Measurements from ENCODE around the gene UPP2. TPM values are rescaled to one million over a fixed set of nuclear protein-coding genes. Genes with fewer than 3 reads are reported as not detected.
A peak's percentile ranks its signal among the peaks of the same experiment; 100 is the strongest.

Gene UPP2
- total and polyA plus RNA-seq, 2 of the 13 experiments (the other 11 are each of a cell fraction or from before 2014, with no cell fraction given) = 0.07 to 0.28 TPM

DNA sequence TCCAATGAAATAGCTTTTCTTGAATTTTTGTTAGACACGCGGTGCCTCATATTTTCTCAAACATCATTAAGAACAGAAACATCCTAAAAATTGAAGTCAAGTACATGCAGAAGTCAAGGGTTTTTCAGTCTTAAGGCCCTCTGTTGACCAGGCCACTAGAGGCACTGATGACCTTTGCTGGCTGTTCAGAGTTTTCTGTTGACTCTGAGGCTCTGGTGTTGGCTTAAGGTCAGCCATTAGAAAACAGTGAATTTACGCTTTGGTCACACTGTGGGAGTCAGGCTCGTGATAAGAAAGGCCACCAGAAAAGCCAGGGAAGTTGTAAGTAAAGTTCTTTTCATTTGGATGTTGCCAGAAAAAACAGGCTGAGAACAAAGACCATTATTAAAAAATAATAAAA, 5.8 kb upstream of the UPP2 start:
- Histone ChIP-seq H3K9me3 (ENCODE audit: low read length) (no peaks in the 10 kb centered on the region), H3K9ac (ENCODE audit: insufficient read depth, low read depth, low read length) (no peak overlapping the region), H3K4me1 (ENCODE audit: insufficient read depth, low read length) (peaks cover 57% of the 10 kb centered on the region), H4K20me1 (ENCODE audit: insufficient read depth, low read length) (no peaks in the 10 kb centered on the region), H2AFZ (ENCODE audit: low read length) (no peak overlapping the region), H3K79me2 (ENCODE audit: insufficient read depth, low read length) (no peaks in the 10 kb centered on the region), H3K4me3 (replicated peaks in 1 of 3; ENCODE audit: insufficient read depth in 1 of 3, low read depth in 2 of 3, low read length in 3 of 3) (no peak overlapping the region), H3K27ac (ENCODE audit: extremely low read length, insufficient read depth, low read length) (peak overlapping the region; percentile 41), H3K36me3 (replicated peaks in 1 of 2; ENCODE audit: control insufficient read depth in 1 of 2, insufficient read depth in 2 of 2, low read length in 2 of 2) (no peaks in the 10 kb centered on the region), H3K4me2 (ENCODE audit: low read depth, low read length) (no peak overlapping the region), H3K27me3 (ENCODE audit: control insufficient read depth in 1 of 2, insufficient read depth in 2 of 2, low read length in 2 of 2) (no peaks in the 10 kb centered on the region)
- 49% methylated on average over 4 of the region's 4 CpGs for WGBS (ENCODE audit: low lambda C conversion rate)
- peak; percentile 83 for DNase-seq (ENCODE audit: low spot score)
- intact Hi-C loops (cut with micrococcal nuclease; ENCODE audit: unreplicated experiment) (loop anchor here (2.0 to 5.0 kb wide), 2 partner anchors 35 to 81 kb away; no protein-coding TSS in a partner anchor), in situ Hi-C loops (cut with HindIII; ENCODE audit: extremely low pct_ligation_motif_present, low pct_unique_long_range_greater_than_20kb) (no loop called here)
- ChIA-PET POLR2A (interaction anchor here (0.9 kb wide), 1 partner anchor 34 kb away, joined by 3 read pairs; no protein-coding TSS in a partner anchor), CTCF (ENCODE audit: low intra/inter-chr PET ratio, low total read pairs) (interaction anchor here (1.2 to 1.6 kb wide), 2 partner anchors 77 to 84 kb away, joined by 3 read pairs; no protein-coding TSS in a partner anchor)
- no TSS peak for BruUV-seq (replicated peaks)
- peak; percentile 69 for FAIRE-seq
- ATAC-seq = peak; percentile 92
- TF ChIP-seq FOXO1 (CRISPR knock-in tag; IDR thresholded peaks at IDR 0.05) = peak; percentile 75
- TF ChIP-seq ZNF816 (CRISPR knock-in tag; IDR thresholded peaks at IDR 0.05; ENCODE audit: borderline replicate concordance) = peak; percentile 65; the same call in 1 of the 2 replicates
- 0 out of 4 replicates have a peak, but pooled peaks of 1 of the 2 experiments have one; percentile 25 for TF ChIP-seq KLF16 (CRISPR knock-in tag; IDR thresholded peaks at IDR 0.05)
- TF ChIP-seq ZNF138 (CRISPR knock-in tag; IDR thresholded peaks at IDR 0.05; ENCODE audit: low read depth) = no peak
- no peak for TF ChIP-seq HOXA7 (CRISPR knock-in tag; IDR thresholded peaks at IDR 0.05)
- no peak for TF ChIP-seq SOX6 (IDR thresholded peaks at IDR 0.05)
- peak; percentile 77 for TF ChIP-seq SOX6 (CRISPR knock-in tag; IDR thresholded peaks at IDR 0.05)
- TF ChIP-seq, protein P1, sequence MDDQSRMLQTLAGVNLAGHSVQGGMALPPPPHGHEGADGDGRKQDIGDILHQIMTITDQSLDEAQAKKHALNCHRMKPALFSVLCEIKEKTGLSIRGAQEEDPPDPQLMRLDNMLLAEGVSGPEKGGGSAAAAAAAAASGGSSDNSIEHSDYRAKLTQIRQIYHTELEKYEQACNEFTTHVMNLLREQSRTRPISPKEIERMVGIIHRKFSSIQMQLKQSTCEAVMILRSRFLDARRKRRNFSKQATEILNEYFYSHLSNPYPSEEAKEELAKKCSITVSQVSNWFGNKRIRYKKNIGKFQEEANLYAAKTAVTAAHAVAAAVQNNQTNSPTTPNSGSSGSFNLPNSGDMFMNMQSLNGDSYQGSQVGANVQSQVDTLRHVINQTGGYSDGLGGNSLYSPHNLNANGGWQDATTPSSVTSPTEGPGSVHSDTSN (CRISPR knock-in tag; IDR thresholded peaks at IDR 0.05; ENCODE audit: borderline replicate concordance) = no peak
- peak; percentile 64; the same call in 1 of the 2 replicates for TF ChIP-seq ELF3 (CRISPR knock-in tag; IDR thresholded peaks at IDR 0.05)
- TF ChIP-seq NR2F2 (IDR thresholded peaks at IDR 0.05; ENCODE audit: borderline replicate concordance, low read depth) = peak; percentile 91
- peak; percentile 73 for TF ChIP-seq RAD21 (CRISPR knock-in tag; IDR thresholded peaks at IDR 0.05)
- peak; percentile 69; the same call in 1 of the 2 replicates for TF ChIP-seq ZNF788 (CRISPR knock-in tag; IDR thresholded peaks at IDR 0.05; ENCODE audit: borderline replicate concordance)
- no peak for TF ChIP-seq ZNF496 (CRISPR knock-in tag; IDR thresholded peaks at IDR 0.05; ENCODE audit: insufficient replicate concordance)
- no peak for TF ChIP-seq JDP2 (CRISPR knock-in tag; IDR thresholded peaks at IDR 0.05; ENCODE audit: borderline replicate concordance)
- TF ChIP-seq KAT7 (CRISPR knock-in tag; IDR thresholded peaks at IDR 0.05; ENCODE audit: borderline replicate concordance) = no peak
- no peak for TF ChIP-seq PHF8 (CRISPR knock-in tag; IDR thresholded peaks at IDR 0.05)
- no peak for TF ChIP-seq FOXA1 (IDR thresholded peaks at IDR 0.05)
- TF ChIP-seq FOXA1 (CRISPR knock-in tag; IDR thresholded peaks at IDR 0.05) = peak; percentile 89
- peak; percentile 58; the same call in 1 of the 2 replicates for TF ChIP-seq ZNF556 (CRISPR knock-in tag; IDR thresholded peaks at IDR 0.05; ENCODE audit: borderline replicate concordance)
- TF ChIP-seq SMC3 (IDR thresholded peaks at IDR 0.05; ENCODE audit: low read length) = peak; percentile 82
- no peak for TF ChIP-seq ZFP41 (CRISPR knock-in tag; IDR thresholded peaks at IDR 0.05; ENCODE audit: borderline replicate concordance)
- peak; percentile 36; the same call in 1 of the 2 replicates for TF ChIP-seq BCL6 (CRISPR knock-in tag; IDR thresholded peaks at IDR 0.05)
- TF ChIP-seq, protein P2, sequence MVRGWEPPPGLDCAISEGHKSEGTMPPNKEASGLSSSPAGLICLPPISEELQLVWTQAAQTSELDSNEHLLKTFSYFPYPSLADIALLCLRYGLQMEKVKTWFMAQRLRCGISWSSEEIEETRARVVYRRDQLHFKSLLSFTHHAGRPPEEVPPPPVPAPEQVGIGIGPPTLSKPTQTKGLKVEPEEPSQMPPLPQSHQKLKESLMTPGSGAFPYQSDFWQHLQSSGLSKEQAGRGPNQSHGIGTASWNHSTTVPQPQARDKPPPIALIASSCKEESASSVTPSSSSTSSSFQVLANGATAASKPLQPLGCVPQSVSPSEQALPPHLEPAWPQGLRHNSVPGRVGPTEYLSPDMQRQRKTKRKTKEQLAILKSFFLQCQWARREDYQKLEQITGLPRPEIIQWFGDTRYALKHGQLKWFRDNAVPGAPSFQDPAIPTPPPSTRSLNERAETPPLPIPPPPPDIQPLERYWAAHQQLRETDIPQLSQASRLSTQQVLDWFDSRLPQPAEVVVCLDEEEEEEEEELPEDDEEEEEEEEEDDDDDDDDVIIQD (CRISPR knock-in tag; IDR thresholded peaks at IDR 0.05; ENCODE audit: low read depth) = peak; percentile 94
- TF ChIP-seq ZNF317 (CRISPR knock-in tag; IDR thresholded peaks at IDR 0.05) = no peak
